HepG2 (cell line): ENCODE data around the gene AGAP3. TPM values are rescaled to one million over a fixed set of nuclear protein-coding genes. Genes with fewer than 3 reads are reported as not detected.

Experiments
- ATAC-seq: fragments of 200-7000 bp; cut with Tn5 transposase; 3 replicates; pipeline ENCODE4 v1.9.1; 2020; ENCODE audit warnings: mild to moderate bottlenecking, moderate library complexity
- BruUV-seq: library from RNA; stranded (reverse); fragments of 400-500 nt; replicated peaks from 2 replicates; lab custom pipeline; 2021; lab: Mats Ljungman, UMichigan
- CTCF ChIA-PET: fragments of 300-600 bp; formaldehyde crosslinking; extraction: SDS; loops from one replicate; lab custom pipeline; 2021; ENCODE audit warnings: low total read pairs, inconsistent platforms, low intra/inter-chr PET ratio; lab: Yijun Ruan, JAX
- POLR2A ChIA-PET: fragments of 350-600 bp; sonication (Branson Sonifier 250); formaldehyde crosslinking; loops from one replicate; lab custom pipeline; 2020; ENCODE audit warnings: antibody characterized with exemption, inconsistent platforms; lab: Yijun Ruan, JAX
- DNase-seq: peaks from one replicate; pipeline ENCODE4 v3.0.0-alpha.2; 2015; ENCODE audit warnings: low spot score
- FAIRE-seq: peaks from 3 replicates; lab custom pipeline; 2011; peaks lifted over from hg19 to GRCh38; lab: Jason Lieb, UNC
- H2AFZ ChIP-seq: one replicate; pipeline ENCODE4 v1.6.1; 2011; ENCODE audit warnings: low read length, inconsistent platforms
- H3K27ac ChIP-seq: fragments of 300-600 bp; 3 replicates; pipeline ENCODE4 v1.8.0; 2011; ENCODE audit warnings: mixed run types, mild to moderate bottlenecking, mixed read lengths, low read length, inconsistent platforms; ENCODE audit not compliant: insufficient read depth; ENCODE audit errors: extremely low read length
- H3K27me3 ChIP-seq, 2 experiments: fragments of 200-600 bp in 1 of 2; 2 replicates in 1 of 2; 3 replicates in 1 of 2; pipeline versions ENCODE4 v1.6.0 to v1.8.0; 2011; ENCODE audit warnings: low read length in 2 of 2, mild to moderate bottlenecking in 2 of 2, moderate library complexity in 2 of 2, inconsistent platforms in 1 of 2; ENCODE audit not compliant: insufficient read depth in 2 of 2, control insufficient read depth in 1 of 2
- H3K36me3 ChIP-seq, 2 experiments: fragments of 200-600 bp in 1 of 2; replicated peaks in 1 of 2; 2 replicates in 1 of 2; 3 replicates in 1 of 2; pipeline versions ENCODE4 v1.5.1 to v1.8.0; 2011; ENCODE audit warnings: low read length in 2 of 2, inconsistent platforms in 1 of 2; ENCODE audit not compliant: insufficient read depth in 2 of 2, control insufficient read depth in 1 of 2
- H3K4me1 ChIP-seq: 2 replicates; pipeline ENCODE4 v1.5.1; 2012; ENCODE audit warnings: low read length, inconsistent platforms; ENCODE audit not compliant: insufficient read depth
- H3K4me2 ChIP-seq: 2 replicates; pipeline ENCODE4 v1.6.0; 2011; ENCODE audit warnings: low read depth, low read length, inconsistent platforms
- H3K4me3 ChIP-seq, 3 experiments: fragments of 200-600 bp in 1 of 3; sonication (generic), shearing (Covaris generic) in 1 of 3; replicated peaks in 1 of 3; 2 replicates each; pipeline ENCODE4 v1.5.1; 2011 to 2016; ENCODE audit warnings: low read length in 3 of 3, inconsistent platforms in 2 of 3, low read depth in 2 of 3, mild to moderate bottlenecking in 2 of 3, control low read depth in 1 of 3, mixed read lengths in 1 of 3; ENCODE audit not compliant: insufficient read depth in 1 of 3
- H3K79me2 ChIP-seq: one replicate; pipeline ENCODE4 v1.6.1; 2011; ENCODE audit warnings: low read length, inconsistent platforms; ENCODE audit not compliant: insufficient read depth
- H3K9ac ChIP-seq: 2 replicates; pipeline ENCODE4 v1.6.0; 2011; ENCODE audit warnings: mild to moderate bottlenecking, low read depth, low read length, inconsistent platforms; ENCODE audit not compliant: insufficient read depth
- H3K9me3 ChIP-seq: 2 replicates; pipeline ENCODE4 v1.5.1; 2012; ENCODE audit warnings: mild to moderate bottlenecking, low read length
- H4K20me1 ChIP-seq: 2 replicates; pipeline ENCODE4 v1.6.0; 2011; ENCODE audit warnings: inconsistent platforms, mild to moderate bottlenecking, low read length, moderate library complexity; ENCODE audit not compliant: insufficient read depth
- ASH2L ChIP-seq: fragments of 300-600, 200-600 bp; sonication (generic); IDR thresholded peaks from 2 replicates; pipeline ENCODE4 v1.7.0; 2017; ENCODE audit warnings: low read depth, mild to moderate bottlenecking, moderate library complexity, mixed read lengths, low read length; ENCODE audit not compliant: insufficient read length
- HNF1A ChIP-seq, 2 experiments: sonication (generic) in 1 of 2; formaldehyde crosslinking in 1 of 2; IDR thresholded peaks; 2 replicates each; pipeline versions ENCODE4 v1.4.0 to v1.6.1; 2016 to 2020; ENCODE audit warnings: borderline replicate concordance in 1 of 2, low read depth in 1 of 2, mild to moderate bottlenecking in 1 of 2, missing genetic modification reagents in 1 of 2
- NR2F2 ChIP-seq: IDR thresholded peaks from 2 replicates; pipeline ENCODE4 v1.6.1; 2012; ENCODE audit warnings: low read depth, inconsistent platforms, borderline replicate concordance
- SCMH1 ChIP-seq: sonication (generic); formaldehyde crosslinking; IDR thresholded peaks from 2 replicates; pipeline ENCODE4 v1.9.0; 2021; ENCODE audit warnings: missing genetic modification reagents, mild to moderate bottlenecking, borderline replicate concordance
- SOX5 ChIP-seq: IDR thresholded peaks from 2 replicates; pipeline ENCODE4 v1.6.1; 2016; ENCODE audit warnings: borderline replicate concordance
- THAP9 ChIP-seq: sonication (generic); formaldehyde crosslinking; IDR thresholded peaks from 2 replicates; pipeline ENCODE4; 2020; ENCODE audit warnings: missing genetic modification reagents, mild to moderate bottlenecking, borderline replicate concordance
- ZBTB39 ChIP-seq: sonication (generic); formaldehyde crosslinking; IDR thresholded peaks from 2 replicates; pipeline ENCODE4 v1.5.0; 2020; ENCODE audit warnings: missing genetic modification reagents
- ZNF260 ChIP-seq: sonication (generic); formaldehyde crosslinking; IDR thresholded peaks from 2 replicates; pipeline ENCODE4 v1.4.0; 2020; ENCODE audit warnings: missing genetic modification reagents, low read depth, mild to moderate bottlenecking, borderline replicate concordance
- ZNF431 ChIP-seq: sonication (generic); formaldehyde crosslinking; IDR thresholded peaks from 2 replicates; pipeline ENCODE4 v1.9.0; 2022; ENCODE audit warnings: missing genetic modification reagents, low read depth, mild to moderate bottlenecking, borderline replicate concordance
- ZNF557 ChIP-seq: sonication (generic); formaldehyde crosslinking; IDR thresholded peaks from 2 replicates; pipeline ENCODE4 v1.4.0; 2020; ENCODE audit warnings: missing genetic modification reagents
- ZNF724P ChIP-seq: sonication (generic); formaldehyde crosslinking; IDR thresholded peaks from 2 replicates; pipeline ENCODE4 v1.8.0; 2022; ENCODE audit warnings: missing genetic modification reagents, borderline replicate concordance
- WGBS: methylation state at CpG from one replicate; pipeline ENCODE4 v1.1.6; 2017; ENCODE audit warnings: low lambda C conversion rate; 5-methylcytosine and 5-hydroxymethylcytosine counted together
- in situ Hi-C: cut with HindIII; loops from 2 replicates; pipeline ENCODE4 v1.10.0; 2017; ENCODE audit warnings: low pct_unique_long_range_greater_than_20kb; ENCODE audit not compliant: extremely low pct_ligation_motif_present
- intact Hi-C: fragments of 100-400 bp; cut with micrococcal nuclease; formaldehyde crosslinking; loops from one replicate; pipeline ENCODE4 v1.10.0; 2022; ENCODE audit not compliant: unreplicated experiment
- polyA plus RNA-seq, 8 experiments: library from polyadenylated mRNA; depleted of rRNA in 3 of 8; stranded (reverse) in 7 of 8; unstranded in 1 of 8; fragments of >200 nt; fragmentation: Illumina TruSeq in 4 of 8; extraction: Trizol in 4 of 8; gene quantifications; 2 replicates each; pipeline versions ENCODE4 v1.2.1 to v1.2.3, GENCODE V29; 2011 to 2016; ENCODE audit warnings: low read depth in 4 of 8, missing spikeins in 1 of 8, mixed read lengths in 1 of 8; ENCODE audit not compliant: insufficient read depth in 1 of 8
- total RNA-seq, 5 experiments: library from RNA; depleted of rRNA; stranded (reverse); fragments of >200 nt; fragmentation: Illumina TruSeq; extraction: Trizol; gene quantifications; 2 replicates each; pipeline ENCODE4 v1.2.3, GENCODE V29; 2016; ENCODE audit warnings: low read depth in 1 of 5

Gene AGAP3
- total and polyA plus RNA-seq, 2 of the 13 experiments (the other 11 are each of a cell fraction or from before 2014, with no cell fraction given), result 31.3 to 61.4 TPM

GRCh38 chr7:151139071-151139790 is 53.0 kb downstream of the AGAP3 start:
- FAIRE-seq, result no peak
- Histone ChIP-seq H3K4me2 (no peak overlapping the region), H3K9me3 (no peaks in the 10 kb centered on the region), H3K36me3 (peaks cover 25 to 57% of the 10 kb centered on the region in 2 experiments), H3K27me3 (no peaks in the 10 kb centered on the region), H3K27ac (no peak overlapping the region), H3K79me2 (no peaks in the 10 kb centered on the region), H3K9ac (no peak overlapping the region), H3K4me1 (no peaks in the 10 kb centered on the region), H3K4me3 (no peak overlapping the region), H2AFZ (no peak overlapping the region), H4K20me1 (no peaks in the 10 kb centered on the region)
- 93% methylated on average over 17 of the region's 18 CpGs for WGBS
- DNase-seq, result no peak
- ChIA-PET CTCF (no interaction called here), POLR2A (no interaction called here)
- BruUV-seq, result no TSS peak
- in situ Hi-C loops (no loop called here), intact Hi-C loops (loop anchor here (10.0 kb wide), 1 partner anchor 166 kb away; no protein-coding TSS in a partner anchor)
- ATAC-seq, result no peak
- TF ChIP-seq ZNF557, result no peak
- TF ChIP-seq ZBTB39, result no peak
- TF ChIP-seq ZNF724P, result no peak
- no peak for TF ChIP-seq THAP9 (CRISPR knock-in tag)
- TF ChIP-seq ZNF260 (CRISPR knock-in tag), result no peak
- no peak for TF ChIP-seq NR2F2
- no peak for TF ChIP-seq ASH2L
- TF ChIP-seq SOX5 (CRISPR knock-in tag), result no peak
- no peak for TF ChIP-seq SCMH1 (CRISPR knock-in tag)
- no peak for TF ChIP-seq HNF1A (IDR thresholded peaks at IDR 0.05; ENCODE audit: low read depth)
- TF ChIP-seq HNF1A (CRISPR knock-in tag; IDR thresholded peaks at IDR 0.05; ENCODE audit: borderline replicate concordance), result no peak
- TF ChIP-seq ZNF431 (CRISPR knock-in tag), result no peak
